Left hindlimb (tissue), 1 donor: ENCODE measurements around the gene RGL4.
"Not testable (repeated sequence)": the region's sequence is repeated elsewhere in the genome, so short reads cannot be mapped to it uniquely, and the experiment has no call there.

Source experiments
- DNase-seq: peaks from one replicate; pipeline ENCODE4 v3.0.0-alpha.2; 2018

The RGL4 gene

DNA sequence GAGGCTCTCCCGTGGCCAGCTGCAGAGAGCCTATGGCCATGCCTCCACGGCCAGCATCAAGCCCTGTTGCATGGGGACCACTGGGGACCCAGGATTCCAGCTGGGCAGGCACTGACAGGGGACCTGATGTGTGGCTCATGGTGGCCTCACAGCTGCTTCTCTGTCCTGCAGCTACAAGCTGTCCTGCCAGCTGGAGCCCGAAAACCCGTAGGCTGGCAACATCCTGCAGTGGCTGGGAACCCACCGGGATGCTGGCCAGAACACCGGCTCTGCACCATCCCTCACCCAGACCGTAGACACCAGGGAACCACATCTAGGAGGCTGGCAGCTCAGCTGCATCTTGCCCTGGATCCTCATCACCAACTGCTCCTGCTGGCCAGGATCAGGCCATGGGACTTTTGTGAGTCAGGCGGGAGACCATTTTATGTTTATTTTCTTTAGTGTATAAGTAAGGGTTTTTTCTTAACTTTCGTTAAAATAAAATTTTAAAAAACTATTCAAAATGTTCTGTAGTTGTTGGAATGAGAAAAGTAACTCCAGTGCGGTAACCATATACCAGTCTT, 7.9 kb downstream of the RGL4 start:
- no peak for DNase-seq

DNA sequence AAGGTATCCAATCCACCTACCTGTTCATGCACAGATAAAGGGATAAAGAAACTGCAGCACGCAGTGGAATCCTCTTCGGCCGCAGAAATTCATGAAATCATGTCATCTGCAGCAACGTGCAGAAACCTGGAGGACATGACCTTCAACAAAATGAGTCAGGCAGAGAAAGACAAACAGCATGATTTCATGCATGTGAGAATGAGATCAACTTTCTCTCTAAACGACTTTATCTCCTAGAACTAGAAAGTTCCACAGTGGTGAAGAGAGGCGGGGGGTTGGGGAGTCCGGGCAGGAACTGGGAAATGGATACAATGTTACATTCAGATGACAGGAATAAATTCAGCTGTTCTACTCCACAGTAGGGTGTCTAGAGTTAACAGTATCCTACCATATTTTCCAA, 9.9 kb downstream of the RGL4 start:
- DNase-seq, result no peak

DNA sequence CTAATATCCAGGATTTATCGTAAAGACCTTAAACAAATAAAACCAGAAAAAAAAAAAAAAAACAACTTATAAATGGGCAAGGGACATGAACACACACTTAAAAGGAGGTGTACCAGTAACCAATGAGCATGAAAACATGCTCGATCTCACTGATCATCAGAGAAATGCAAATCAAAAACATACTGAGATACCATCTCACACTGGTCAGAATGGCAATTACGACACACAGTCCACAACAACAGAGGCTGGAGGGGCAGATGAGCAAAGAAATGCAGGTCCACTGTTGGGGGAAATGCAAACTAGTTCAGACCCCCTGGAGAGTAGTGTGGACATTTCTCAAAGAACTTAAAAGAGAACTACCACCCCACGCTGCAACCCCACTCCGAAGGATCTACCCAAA, 13.2 kb downstream of the RGL4 start:
- DNase-seq, result no peak

DNA sequence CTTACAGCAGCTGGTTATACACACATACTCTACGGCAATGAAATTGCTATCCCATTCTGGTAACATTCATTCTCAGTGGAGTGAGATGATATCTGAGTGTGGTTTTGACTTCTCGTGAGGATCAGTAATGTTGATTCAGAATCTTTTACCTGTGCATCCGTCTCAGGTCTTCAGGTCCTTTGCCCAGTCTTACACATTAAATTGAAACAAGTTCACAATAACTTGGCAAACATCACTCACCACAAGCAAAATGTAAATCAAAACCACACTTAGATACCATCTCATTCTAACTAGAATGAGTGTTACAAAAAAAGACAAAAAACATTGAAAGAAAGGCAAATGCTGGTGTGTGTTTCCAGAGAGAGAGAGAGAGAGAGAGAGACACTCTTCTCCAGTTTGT, 14.0 kb downstream of the RGL4 start:
- DNase-seq, result no peak

DNA sequence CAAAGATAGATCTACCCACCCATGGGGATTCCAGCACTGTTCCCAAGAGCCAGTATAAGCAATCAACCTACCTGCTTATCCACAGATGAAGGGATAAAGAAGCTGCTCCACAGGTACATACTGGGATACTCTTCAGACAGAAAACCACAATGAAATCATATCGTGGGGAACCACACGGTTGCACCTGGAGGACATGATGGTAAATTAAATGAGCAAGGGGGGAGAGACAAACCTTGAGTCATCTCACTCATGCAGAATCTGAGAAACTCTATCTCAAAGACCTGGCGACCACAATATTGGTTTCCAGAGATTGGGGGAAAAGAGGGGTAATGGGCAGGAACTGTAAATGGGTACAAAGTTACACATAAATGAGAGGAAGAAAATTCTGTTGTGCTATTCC, 14.5 kb downstream of the RGL4 start:
- no peak for DNase-seq

DNA sequence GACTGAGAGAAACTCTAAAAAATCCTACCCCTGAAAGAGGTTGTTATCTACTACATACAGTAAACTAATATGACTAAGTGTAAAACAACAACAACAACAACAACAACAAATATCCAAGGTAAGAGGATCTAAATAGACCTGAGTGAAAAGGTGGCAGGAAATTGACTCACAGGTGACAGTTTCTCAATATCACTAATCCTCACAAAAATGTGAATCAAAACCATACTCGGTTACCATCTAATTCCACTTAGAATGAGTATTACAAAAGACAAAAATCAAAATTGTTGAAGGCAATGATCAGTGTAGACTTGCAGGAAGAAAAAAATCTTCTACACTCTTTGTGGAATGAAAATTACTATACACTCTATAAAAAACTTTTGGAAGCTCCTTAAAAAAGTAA, 17.5 kb downstream of the RGL4 start:
- DNase-seq, result no peak

DNA sequence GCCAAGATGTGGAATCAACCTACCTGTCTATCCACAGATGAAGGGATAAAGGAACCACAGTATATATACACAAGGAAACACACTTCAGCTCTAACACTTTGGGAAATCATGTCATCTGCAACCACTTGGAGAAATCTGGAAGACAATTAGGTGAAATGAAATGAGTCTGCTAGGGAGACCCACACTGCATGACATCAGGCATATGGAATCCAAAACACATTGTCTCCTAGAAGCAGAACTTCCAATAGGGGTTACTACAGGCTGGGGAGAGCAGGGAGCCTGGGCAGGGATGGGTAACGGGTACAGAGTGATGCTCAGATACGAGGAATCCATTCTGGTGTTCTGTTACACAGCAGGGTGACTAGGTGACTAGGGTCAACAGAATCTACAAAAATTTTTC, 18.3 kb downstream of the RGL4 start:
- DNase-seq, result no peak

DNA sequence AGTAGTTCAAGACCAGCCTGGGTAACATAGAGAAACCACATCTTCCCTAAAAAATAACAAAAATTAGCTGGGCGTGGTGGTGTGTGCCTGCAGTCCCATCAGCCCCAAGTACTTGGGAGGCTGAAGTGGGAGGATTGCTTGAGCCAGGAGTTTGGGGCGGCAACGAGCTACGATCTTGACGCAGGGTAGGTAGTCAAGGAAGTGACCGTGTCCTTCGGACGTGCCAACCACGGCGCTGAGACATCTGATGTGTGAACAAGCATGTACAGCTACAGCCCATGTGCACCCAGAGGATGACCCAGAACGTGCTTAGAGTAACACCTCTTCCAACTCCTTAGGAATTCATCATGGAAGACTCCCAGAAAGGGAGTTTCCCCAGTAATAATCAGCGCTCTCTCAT, 21.4 kb downstream of the RGL4 start:
- no peak for DNase-seq

DNA sequence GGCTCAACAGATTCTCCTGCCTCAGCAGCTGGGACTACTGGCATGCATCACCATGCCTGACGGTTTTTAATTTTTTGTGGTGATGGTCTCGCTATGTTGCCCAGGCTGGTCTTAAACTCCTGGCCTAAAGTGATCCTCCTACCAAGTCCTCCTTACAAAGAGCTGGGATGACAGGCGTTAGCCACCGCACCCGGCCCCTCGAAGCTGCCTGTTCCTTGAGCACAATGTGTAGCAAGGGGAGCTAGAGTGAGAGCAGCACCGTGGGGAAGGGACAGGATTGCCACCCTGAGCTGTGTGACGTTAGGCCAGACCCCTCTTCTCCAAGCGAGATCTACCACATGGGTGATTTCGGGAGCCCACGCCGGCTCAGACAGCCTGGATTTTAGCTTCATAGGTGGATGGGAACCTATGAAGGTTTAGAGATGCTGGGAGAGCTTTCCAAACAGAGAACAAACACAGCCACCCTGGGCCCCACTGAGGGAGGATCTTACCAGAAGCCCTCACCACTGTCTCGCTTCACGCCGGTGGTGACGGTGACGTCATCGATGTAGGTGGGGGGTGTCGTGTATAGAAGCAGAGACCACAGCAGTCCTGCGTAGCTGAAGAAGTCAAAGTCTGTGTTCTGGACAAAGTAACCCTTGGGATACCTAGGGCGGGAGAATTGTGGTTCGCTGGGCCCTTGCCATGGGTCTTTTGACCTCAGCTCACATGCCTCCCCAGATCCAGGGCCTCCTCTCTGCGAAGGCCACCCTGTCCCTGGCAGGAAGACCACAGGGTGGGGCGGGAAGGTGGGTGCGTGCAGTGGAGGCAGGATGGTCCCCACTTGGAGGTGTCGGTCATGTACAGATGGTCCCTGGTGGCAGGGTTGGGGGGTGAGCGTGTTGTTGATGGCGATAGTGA, 23.1 kb downstream of the RGL4 start:
- DNase-seq, result no peak

DNA sequence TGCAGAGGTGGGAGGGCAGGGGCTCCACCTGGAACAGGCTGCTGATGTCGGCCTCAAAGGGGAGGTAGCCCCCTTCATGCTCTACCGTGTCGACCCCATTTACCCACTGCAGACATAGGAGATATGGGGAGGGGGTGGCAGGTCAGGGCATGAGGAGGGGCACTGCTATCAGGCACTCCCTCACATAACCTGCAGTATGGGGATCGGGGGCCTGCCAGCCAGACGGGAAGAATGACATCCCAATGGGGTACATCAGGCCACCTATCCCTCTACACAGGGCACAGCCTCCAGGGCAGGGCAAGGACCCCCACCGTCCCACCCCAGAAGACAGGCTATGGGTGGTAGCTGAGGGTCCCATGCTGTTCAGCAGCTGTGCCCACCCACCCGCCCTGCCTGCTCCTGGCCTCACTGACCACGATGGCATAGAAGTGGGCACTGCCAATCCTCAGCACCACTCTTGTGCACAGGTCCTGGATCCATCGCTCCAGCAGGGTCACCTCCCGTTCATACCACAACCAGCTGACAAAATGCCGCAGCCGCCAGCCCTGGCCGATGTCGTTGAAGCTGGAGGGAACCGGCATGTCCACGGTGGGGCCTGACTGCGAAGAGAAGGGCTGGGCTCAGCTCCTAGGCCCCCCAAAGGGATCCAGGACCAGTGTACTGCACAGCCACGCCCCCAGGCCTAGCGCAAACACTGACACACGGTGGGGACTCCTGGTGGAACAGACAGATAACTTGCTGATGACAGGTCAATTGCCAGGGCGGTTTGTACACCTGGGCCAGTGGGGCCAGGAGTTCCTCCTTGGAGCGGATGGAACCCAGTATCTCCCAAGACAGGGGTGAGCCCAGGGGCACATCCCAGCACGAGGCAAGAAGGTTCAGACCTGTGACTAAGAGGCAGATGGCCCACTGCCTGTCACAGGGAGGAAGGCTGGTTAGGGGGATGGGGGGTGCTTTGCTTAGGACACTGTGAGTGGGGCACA, 24.1 kb downstream of the RGL4 start:
- DNase-seq, result no peak

DNA sequence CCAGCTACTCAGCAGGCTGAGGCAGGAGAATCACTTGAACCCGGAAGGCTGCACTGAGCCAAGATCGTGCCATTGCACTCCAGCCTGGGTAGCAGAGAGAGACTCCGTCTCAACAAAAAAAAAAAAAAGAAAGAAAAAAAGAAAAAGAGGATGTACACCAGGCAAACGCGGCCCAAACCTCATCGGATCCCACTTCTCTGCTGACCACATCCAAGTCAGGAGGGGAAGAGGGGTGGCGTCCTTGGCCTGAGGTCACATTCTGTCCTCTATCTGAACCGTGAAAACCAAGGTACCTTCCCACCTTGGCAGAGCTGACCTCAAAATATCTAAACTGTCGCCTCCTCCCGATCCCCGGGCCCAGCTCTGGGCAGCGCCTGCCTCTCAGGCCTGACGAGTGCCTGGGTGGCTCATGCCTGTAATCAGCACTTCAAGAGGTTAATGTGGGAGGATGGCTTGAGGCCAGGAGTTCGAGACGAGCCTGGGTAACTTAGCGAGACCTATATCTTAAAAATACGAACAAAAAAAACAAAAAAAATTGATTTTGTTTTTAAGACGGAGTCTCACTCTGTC, 25.1 kb downstream of the RGL4 start:
- no peak for DNase-seq

DNA sequence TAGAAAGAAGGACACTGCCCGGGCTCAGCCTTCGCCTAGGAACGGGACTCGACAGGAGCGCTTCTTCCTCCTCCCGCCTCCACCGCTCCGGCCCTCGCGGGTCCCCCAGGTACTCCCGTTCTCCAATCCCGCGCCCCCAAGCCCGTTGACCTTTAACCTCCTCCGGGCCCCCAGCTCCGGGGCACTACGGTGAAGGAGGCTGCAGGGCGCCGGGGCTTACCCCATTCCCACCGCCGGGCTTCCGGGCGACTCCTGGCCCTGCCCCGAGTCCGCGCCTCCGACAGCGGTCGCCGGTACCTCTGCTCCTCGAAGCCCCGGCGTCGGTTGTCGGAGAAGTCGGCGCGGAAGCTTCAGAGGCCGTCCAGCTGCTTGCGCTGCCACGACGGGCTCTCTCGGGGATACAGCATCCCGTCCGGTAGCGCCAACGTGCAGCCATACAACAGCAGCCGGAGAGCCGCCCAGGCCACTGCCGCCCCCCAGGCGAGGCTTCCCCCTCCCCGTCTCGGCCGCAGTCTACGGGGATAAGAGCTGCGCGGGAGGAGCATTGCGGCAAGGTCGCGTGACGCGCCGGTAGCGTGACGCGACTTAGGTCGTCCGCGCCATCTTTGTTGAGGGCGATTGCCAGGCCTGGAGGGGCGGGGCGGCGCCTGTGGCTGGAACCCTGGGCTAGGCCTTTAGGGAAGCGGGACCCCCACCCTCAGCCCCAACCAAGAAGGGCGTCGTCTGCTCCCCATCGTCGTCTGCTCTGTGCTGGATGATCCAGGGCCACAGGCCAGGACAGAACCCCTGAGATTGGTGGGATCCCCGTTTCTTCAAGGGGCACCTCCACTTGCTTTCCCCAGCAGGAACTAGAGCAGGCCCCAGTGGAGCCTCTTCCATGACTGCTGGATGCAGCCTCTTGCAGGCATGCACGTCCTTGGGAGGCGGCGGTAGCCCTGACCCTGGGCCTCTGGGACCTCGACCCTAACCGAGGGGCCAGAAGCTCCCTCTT, 26.3 kb downstream of the RGL4 start:
- DNase-seq, result peak; percentile 88

DNA sequence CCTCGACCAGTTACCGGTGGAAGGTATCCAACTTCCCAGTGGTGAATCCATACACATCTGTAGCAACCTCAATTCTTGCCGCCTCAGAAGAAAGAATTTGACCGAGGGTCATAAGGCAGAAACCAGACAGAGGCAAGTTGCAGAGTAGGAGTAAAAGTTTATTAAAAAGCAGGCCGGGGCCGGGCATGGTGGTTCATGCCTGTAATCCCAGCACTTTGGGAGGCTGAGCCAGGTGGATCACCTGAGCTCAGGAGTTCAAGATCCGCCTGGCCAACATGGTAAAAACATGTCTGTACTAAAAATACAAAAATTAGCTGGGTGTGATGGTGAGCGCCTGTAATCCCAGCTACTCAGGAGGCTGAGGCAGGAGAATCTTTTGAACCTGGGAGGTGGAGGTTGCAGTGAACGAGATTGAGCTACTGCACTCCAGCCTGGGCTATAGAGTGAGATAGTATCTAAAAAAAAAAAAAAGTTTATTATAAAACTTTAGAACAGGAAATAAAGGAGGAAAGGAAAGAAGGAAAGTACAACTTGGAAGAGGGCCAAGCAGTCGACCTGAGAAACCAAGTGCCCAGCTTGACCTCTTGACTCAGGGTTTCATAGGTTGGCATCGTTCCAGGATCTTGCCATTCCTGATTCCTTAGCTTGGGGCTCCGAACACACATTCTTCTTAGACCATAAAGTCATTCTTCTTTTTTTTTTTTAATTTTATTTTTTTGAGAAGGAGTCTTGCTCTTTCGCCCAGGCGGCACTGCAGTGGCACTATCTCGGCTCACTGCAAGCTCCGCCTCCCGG, 27.8 kb downstream of the RGL4 start:
- no peak for DNase-seq

DNA sequence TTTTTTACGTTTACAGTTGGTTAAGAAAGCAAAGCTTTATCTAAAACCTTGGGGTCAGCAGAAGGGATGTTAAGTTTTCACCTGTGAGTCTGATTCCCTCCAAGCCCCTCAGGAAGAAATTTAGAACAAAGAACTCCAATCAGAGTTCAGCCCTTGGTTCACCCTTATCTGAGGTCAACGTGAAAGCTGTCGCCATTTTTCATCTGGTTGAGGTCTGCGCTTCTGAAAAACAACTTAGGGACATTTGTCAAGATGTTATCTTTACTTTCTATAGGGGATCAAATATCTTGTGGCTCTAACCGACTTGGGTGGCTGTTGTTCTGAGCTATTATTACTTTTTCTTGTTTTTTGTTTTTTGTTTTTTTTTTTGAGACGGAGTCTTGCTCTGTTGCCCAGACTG, 30.0 kb downstream of the RGL4 start:
- no peak for DNase-seq

DNA sequence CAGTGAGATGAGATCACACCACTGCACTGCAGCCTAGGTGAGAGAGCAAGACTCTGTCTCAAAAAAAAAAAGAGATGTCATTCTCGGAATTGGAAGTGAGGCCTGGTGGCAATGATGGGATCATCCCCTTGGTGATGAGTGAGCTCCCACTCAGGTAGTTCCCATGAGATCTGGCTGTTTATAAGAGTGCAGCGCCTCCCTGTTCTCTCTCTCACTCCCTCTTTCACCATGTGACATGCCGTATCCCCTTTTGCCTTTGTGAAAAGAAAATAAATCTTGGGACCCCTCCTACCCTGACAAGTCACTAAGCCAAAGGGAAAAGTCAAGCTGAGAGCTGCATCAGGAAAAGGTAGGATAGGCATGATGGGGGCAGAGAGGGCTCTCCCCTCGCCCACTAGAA, 31.3 kb downstream of the RGL4 start:
- DNase-seq, result no peak

DNA sequence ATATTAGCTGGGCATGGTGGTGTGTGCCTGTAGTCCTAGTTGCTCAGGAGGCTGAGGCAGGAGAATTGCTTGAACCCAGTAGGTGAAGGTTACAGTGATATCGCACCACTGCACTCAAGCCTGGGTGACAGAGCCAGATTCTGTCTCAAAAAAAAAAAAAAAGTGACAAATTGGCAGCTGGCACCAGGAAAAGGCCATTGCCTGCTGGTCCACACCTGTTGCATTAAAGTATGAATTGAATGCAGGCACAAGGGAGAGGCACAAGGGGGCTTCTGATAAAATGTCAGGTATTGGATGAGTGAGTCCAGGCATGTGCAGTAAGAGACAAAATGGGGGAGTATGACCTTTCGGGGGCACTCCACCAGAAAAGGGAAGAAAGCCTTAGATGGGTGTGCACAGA, 31.9 kb downstream of the RGL4 start:
- DNase-seq, result no peak

DNA sequence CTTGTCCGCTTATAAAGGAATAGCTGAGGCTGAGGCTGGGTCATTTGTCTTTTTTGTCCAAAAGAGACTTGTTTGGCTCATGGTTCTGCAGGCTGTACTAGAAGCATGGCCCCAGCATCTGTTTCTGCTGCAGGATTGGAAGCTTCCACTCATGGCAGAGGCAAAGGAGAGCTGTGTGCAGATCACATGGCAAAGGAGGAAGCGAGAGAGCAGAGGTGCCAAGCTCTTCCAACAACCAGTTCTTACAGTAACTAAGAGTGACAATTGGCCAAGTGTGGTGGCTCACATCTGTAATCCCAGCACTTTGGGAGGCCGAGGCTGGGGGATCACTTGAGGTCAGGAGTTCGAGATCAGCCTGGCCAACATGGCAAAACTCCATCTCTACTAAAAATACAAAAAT, 37.3 kb downstream of the RGL4 start:
- not testable (repeated sequence) for DNase-seq

DNA sequence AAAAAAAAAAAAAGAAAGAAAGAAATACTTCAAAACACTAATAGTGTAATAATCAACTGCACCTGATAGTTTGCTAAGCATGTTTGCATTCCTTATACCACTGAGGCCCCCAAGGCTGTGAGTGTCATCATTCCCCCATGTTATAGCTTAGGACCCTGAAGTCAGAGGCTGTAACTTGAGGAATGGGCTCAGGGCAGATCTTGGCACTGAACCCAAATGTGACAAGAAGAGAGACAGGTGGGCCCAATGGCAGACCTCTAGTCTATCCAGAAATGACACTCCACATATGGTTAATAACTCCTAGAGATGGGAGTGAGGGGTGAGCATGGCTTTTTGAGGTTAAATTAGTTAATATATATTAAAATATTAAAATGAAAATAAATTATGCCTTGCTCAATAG, 46.9 kb downstream of the RGL4 start:
- no peak for DNase-seq

DNA sequence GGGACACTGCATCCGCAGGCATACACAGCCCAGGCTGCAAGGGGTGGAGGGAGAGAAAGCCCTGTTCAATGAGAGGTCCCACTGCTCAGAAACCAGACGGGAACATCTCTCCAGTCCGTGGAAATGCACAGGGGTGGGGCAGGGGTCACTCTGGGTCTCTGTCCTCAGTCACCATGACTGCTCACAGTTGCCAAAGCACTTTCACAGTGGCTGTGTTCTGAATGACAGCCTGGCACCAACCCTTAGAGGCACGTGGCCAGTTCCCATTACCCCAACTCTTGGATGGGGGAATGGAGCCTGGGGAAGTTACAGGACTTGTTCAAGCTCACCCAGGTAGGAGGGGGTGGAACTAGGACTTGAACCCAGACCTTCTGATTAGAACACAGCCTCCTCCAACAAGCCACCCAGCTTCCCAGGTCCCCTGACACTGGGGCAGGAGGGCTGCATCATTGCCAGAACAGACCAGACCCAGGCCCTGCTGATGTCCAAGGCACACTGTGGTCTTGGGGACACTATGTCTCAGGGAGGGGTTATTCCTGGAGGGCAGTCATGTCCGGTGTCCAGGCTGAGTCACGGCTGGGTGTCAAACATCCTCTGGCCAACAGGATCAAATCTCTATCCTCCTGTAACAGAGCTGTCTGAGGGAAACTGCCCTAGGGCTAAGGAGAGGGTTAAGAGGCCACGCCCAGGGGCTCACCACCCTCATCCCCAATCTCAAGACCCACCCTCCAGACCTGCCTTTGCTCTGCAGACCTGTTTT, 51.9 kb downstream of the RGL4 start:
- DNase-seq, result no peak

DNA sequence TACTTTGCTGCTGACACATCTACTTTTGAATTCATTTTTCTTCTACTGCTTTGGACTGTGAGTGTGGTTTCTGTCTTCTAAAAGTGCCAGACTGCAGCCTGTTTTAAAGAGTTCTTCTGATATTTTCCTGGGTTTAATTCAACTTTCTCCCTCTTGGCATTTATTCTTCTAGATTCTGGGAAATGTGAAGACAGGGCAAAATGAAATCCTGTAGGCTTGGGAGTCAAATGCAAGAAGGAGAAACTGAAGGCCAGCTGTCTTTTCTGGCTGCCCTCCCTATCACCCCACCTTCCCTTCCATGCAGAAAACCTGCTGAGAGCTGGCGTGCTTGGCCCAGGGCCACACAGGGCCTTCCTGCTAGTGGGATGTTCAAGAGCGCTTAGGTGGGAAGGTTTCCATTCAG, 52.5 kb downstream of the RGL4 start:
- peak; percentile 88 for DNase-seq
